ENCODE measurements around the gene ATR.
"Not testable (repeated sequence)": the region's sequence is repeated elsewhere in the genome, so short reads cannot be mapped to it uniquely, and the experiment has no call there.

Gene ATR

GRCh38 chr3:142578329-142579223 is at the start of gene ATR:
ATR (minus strand) TSS chr3:142578733; CDS start chr3:142578704, 29 bp downstream.
- peak; percentile 64 for DNase-seq

GRCh38 chr3:142626971-142627370 is 48.4 kb upstream of the ATR start:
- DNase-seq, result no peak

- no peak for DNase-seq
Observed at GRCh38 chr3:142625153-142625440, 46.6 kb upstream of the ATR start.

DNA sequence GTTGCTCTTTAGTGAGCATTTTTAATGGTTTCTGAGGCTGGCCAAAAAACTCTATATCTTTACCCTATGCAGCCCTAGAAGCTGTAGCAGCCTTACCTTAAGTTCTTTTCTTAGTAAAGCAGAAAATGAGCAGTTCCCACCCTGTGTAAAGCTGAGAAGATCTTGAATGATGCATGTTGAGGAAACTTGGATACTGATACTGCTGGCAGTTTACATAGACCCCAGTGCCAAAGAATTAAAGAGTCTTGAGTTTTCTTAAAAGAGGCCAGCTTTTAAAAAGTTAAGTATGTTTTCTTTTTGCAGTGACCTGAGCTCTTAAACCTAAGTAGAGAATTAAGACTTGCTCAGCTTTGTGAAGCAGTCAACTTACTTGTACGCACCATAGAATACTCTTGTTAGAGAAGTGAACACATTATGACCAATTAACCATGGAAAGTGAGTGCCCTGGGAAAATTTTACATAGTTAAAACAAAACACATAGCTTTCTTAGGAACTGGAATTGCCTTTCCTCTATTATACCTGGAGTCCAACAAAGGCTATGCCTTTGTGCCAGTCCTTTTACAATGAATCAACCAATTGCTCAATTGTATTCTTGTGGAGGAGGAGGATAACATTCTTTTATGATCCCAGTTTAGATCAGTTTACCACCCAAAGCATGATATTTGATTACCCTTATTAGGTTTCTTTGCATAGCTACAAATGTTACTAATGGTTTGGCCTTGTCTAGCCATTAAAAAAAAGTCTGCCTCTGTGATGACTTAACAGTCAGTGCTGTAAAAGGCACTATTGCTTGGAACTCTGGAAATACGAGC is 46.0 kb upstream of the ATR start:
- DNase-seq, result no peak

- DNase-seq, result no peak
Observed at GRCh38 chr3:142623194-142623593, 44.7 kb upstream of the ATR start.

GRCh38 chr3:142622405-142622804 is 43.9 kb upstream of the ATR start:
- no peak for DNase-seq

DNA sequence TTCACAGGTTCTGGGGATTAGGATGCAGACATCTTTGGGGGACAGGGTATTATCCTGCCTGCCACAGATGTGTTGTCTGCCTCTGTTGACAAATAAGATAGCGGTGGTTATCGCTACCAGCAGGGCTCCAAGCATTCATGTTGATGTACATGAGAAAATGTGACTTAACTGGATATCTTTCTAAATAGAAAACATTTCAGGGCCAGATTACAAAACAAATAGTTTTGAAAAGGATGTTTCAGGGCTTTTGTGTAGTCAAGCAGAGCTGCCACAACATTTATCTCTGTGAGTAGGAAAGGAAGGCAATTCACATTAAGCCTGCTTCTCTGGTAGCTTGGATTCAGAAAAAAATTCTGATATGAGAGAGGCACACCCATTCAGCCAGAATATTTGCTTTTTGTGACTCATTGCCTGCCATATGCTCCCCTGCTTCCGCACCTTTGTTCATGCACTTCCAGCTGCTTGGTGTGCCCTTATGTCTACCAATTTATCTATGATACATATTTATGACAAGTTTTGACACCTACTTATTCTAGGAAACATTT is 40.5 kb upstream of the ATR start:
- DNase-seq, result no peak

DNA sequence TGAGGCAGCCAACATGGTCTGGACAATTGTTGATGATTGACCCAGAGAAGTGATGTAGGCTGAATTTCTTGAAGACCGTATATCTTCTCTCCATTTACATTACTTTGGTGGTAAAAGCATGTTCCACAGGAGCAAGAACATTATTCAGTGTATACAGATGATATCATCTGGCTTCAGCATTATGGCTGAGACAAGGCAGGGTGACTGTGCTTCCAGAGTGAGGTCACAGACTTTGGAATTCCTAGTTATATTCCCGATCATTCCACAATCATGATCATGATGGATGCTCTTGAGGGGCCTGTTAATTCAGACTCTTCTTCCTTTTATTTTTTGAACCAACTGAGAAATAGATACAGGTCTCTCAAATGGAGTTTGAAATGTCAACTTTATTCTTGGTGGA is 36.6 kb upstream of the ATR start:
- DNase-seq, result no peak

DNA sequence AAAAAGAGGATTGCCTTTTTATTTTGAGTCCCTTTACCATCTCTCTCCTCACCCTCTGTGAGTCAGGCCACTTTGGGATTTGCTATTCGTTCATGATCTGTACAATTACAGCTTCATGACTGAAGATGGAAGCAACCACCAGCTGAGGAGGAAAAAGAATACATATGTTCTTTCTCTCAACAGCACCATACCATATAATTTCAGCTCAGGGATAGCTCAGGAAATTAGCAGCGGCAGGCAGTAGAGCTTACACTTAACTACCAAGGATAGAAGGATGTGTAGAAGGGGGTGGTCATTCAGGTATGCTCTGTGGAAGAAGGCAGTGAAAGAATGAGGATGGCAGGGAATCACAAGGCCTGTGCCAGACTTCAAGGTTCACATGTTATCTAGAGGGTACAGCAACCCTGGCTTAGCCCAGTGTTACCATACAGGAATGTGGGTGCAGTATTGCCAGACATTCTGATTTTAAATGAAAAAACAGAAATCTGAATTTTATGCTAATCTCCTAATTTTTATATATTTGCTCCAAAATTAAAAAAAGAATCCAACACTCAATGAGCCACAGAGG is 35.6 kb upstream of the ATR start:
- DNase-seq, result no peak

- DNase-seq, result no peak
Observed at GRCh38 chr3:142613491-142613890, 35.0 kb upstream of the ATR start.

DNA sequence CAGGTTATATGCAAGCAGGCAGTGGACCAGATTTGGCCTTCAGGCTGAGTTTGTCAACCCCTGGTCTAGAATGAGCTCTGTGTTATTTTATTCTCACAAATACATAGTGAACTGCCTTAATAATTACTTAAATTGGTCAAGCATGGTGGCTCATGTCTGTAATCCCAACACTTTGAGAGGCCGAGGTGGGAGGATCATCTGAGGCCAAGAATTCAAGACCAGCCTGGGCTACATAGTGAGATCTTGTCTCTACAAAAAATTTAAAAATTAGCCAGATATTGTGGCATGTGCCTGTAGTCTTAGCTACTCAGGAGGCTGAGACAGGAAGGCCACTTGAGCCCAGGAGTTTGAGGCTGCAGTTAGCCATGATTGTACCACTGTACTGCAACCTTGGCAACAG is 32.7 kb upstream of the ATR start:
- DNase-seq, result no peak

DNA sequence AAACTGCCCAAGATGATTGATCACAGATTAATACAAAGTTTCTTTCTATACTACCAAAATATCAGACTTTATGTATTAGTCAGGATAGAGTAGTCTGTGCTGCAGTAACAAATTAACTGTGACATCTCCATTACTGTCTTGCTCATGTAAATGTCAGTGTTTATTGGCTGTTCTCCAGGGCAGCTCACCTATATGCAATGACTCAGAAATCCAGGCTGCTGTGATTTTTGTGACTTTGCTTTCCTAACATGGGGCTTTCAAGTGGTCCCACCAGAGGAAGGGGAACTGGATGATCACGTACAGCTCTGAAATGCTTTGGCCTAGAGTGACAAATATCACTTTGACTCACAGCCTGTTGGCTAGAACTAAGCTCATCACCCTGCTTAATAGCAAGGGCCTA is 30.6 kb upstream of the ATR start:
- no peak for DNase-seq

DNA sequence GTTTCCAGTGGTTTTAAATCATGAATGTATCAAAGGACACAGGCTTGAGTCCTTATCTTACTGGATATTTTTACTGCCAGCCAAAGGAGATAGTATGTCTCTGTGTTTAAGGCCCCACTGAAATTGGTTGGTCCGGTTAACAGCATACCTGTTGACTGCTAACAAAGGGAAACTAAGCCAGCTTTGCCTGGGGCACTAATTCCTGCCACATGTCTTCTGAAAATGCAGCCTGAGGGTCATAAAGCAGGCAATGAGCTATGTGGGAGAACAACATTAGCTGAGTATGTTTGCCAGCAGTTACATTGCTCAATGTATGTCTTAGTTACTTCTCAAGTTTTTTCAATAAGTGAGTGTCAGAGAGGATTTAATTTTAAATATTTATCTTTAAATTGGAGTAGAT is 30.1 kb upstream of the ATR start:
- DNase-seq, result no peak

- no peak for DNase-seq
Observed at GRCh38 chr3:142604940-142605339, 26.4 kb upstream of the ATR start.

- DNase-seq, result not testable (repeated sequence)
Observed at GRCh38 chr3:142603386-142603705, 24.8 kb upstream of the ATR start.

DNA sequence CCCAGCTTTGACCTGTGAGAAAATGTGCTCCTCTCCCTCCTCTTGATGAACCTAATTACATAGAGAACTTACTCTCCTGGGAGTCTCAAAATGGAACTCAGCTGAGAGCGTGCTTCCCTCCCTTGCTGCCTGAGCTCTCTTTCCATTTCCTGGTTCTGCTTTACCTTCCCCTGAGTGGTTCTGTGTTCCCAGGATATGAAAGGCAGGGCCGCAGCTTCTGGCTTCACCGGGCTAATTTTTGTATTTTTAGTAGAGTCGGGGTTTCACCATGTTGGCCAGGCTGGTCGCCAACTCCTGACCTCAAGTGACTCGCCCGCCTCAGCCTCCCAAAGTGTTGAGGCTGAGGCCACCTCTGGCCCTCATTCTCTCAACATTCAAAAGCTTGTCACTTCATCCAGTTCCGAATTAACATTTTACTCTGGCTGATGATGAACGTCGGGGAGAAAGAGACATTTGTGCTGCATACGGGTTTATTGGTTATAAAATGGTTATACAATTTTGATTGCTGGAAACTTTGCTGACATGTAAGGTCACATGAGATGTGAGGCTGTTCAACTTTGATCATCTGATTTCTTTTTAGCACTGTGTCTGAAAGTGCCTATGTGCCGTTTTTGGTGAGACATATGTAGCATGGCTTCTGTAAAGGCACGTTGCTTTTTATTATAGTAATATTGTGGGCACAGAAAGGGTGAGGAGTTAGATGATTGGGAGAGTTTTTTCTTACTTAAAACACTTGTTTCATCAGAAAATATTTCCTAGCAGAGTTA is 24.3 kb upstream of the ATR start:
- DNase-seq, result no peak

- no peak for DNase-seq
Observed at GRCh38 chr3:142601713-142602112, 23.2 kb upstream of the ATR start.

DNA sequence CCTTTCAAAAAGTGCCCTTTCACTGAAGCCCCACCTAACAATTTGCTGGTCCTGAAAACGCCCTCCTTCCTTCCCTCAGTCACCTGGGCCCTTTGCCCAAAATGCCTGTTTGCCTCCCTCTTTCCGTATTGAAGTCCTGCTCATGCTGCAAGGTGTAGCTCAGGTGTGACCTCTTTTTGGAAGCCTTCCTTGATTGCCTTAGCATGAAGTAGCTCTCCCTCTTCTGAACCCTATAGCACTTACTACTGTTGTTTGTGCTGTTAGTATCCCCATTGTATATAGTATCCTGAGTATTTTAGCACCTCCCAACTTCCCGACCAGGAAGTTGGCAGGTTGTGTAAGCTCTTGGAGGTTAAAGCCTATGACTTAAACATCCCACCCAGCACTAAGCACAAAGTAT is 19.4 kb upstream of the ATR start:
- no peak for DNase-seq

- DNase-seq, result no peak
Observed at GRCh38 chr3:142596726-142597088, 18.2 kb upstream of the ATR start.

- DNase-seq, result peak; percentile 78
Observed at GRCh38 chr3:142595951-142596725, 17.6 kb upstream of the ATR start, which contains the start of gene PLS1. PLS1 (plus strand) TSS chr3:142596393; CDS start chr3:142664238, 67,845 bp downstream.

DNA sequence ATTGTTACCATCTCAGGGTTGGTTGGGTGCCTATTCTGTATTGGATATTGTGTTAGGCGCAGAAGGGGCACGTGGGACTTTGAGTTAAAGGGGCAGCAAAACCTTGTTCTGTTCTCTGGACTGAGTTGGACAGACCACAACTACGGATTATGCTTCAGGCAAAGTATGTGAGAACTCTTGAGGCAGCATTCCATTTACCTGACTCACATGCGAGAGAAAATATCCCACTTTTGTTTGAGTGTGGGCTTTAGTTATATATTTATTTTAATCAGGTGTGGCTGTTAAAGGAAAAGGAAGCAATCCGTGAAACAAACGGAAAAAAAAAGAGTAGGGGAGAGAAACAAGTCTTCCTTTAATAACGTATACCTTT is 17.0 kb upstream of the ATR start:
- DNase-seq, result no peak

GRCh38 chr3:142595141-142595540 is 16.6 kb upstream of the ATR start:
- DNase-seq, result no peak

Measured in 8988T (cell line).